Measurements from ENCODE around the gene PI3.

GRCh38 chr20:45153147-45153546 is 21.6 kb upstream of the PI3 start:
- TF ChIP-seq CTCF (IDR thresholded peaks at IDR 0.05) (no peak), KDM1A (IDR thresholded peaks at IDR 0.05; ENCODE audit: low read depth) (no peak), POLR2A (IDR thresholded peaks at IDR 0.05; ENCODE audit: low read length) (no peak), EP300 (IDR thresholded peaks at IDR 0.05) (no peak), RFX5 (IDR thresholded peaks at IDR 0.05) (no peak), POLR2AphosphoS2 (conservative IDR thresholded peaks at IDR 0.05; ENCODE audit: low read length) (no peak), MAX (IDR thresholded peaks at IDR 0.05) (no peak), MAZ (IDR thresholded peaks at IDR 0.05; ENCODE audit: borderline replicate concordance, low read depth, low read length) (no peak), SREBF2 (IDR thresholded peaks at IDR 0.05) (no peak), JUN (IDR thresholded peaks at IDR 0.05) (no peak), MAFK (IDR thresholded peaks at IDR 0.05; ENCODE audit: partially characterized antibody) (no peak), NR3C1 (IDR thresholded peaks at IDR 0.05) (no peak)

Data from A549 (cell line).